Tibial artery (tissue), 4 donors: ENCODE measurements around the gene CABLES1.
"Not testable (repeated sequence)": the region's sequence is repeated elsewhere in the genome, so short reads cannot be mapped to it uniquely, and the experiment has no call there.

ENCODE experiments used
- DNase-seq, 2 donors: peaks; one replicate each; pipeline ENCODE4 v3.0.0-alpha.2; 2019
- H3K27ac ChIP-seq, 2 donors: fragments of 200-600 bp; sonication (generic) in 1 of 2; 1 replicate in 1 of 2; 2 replicates in 1 of 2; pipeline ENCODE4 v1.5.1; 2018 to 2019; ENCODE audit warnings: mild to moderate bottlenecking in 1 of 2
- H3K27me3 ChIP-seq, 2 donors: fragments of 200-600 bp; sonication (generic) in 1 of 2; one replicate each; pipeline versions ENCODE4 v1.5.1 to v1.6.0; 2016 to 2019
- H3K36me3 ChIP-seq, 3 donors: fragments of 200-600 bp; sonication (generic) in 2 of 3; one replicate each; pipeline ENCODE4 v1.5.1; 2016 to 2019; ENCODE audit warnings: mild to moderate bottlenecking in 2 of 3
- H3K4me1 ChIP-seq, 4 donors: fragments of 200-600 bp; sonication (generic) in 2 of 4; 1 replicate in 3 of 4; 2 replicates in 1 of 4; pipeline ENCODE4 v1.5.1; 2016 to 2019
- H3K4me3 ChIP-seq, 2 donors: fragments of 200-600 bp; sonication (generic) in 1 of 2; 1 replicate in 1 of 2; 2 replicates in 1 of 2; pipeline ENCODE4 v1.5.1; 2018 to 2019; ENCODE audit warnings: mild to moderate bottlenecking in 2 of 2
- H3K9me3 ChIP-seq, 3 donors: fragments of 200-600 bp; sonication (generic) in 1 of 3; one replicate each; pipeline ENCODE4 v1.5.1; 2016 to 2019
- CTCF ChIP-seq, 2 experiments: fragments of 200-600 bp in 1 of 2; fragments of 450-650 bp in 1 of 2; IDR thresholded peaks; one replicate each; pipeline ENCODE4 v1.5.1; 2017 to 2019; ENCODE audit warnings: antibody characterized with exemption in 2 of 2, mild to moderate bottlenecking in 1 of 2, moderate library complexity in 1 of 2
- intact Hi-C: fragments of 100-400 bp; cut with DNase I; formaldehyde crosslinking; loops from one replicate; pipeline ENCODE4 v1.15.0; 2023; ENCODE audit warnings: low total_unique reads

The CABLES1 gene

GRCh38 chr18:23266717-23267446 lies 131.6 kb downstream of the CABLES1 start:
- no peak for TF ChIP-seq CTCF (IDR thresholded peaks at IDR 0.05)

GRCh38 chr18:23267447-23267776 lies 132.1 kb downstream of the CABLES1 start:
- peaks cover 0 to 17% (median 11%) of the 10 kb centered on the region in 4 donors for H3K4me1 ChIP-seq
- no peak overlapping the region for H3K27ac ChIP-seq
- DNase-seq = no peak
- TF ChIP-seq CTCF (IDR thresholded peaks at IDR 0.05) = no peak
- no peaks in the 10 kb centered on the region for H3K9me3 ChIP-seq
- H3K36me3 ChIP-seq = no peaks in the 10 kb centered on the region
- H3K4me3 ChIP-seq = no peak overlapping the region
- intact Hi-C loops = no loop called here
- H3K27me3 ChIP-seq = no peaks in the 10 kb centered on the region

More at GRCh38 chr18:23266717-23267446, 131.6 kb downstream of the CABLES1 start:
- Histone ChIP-seq H3K4me1 (peaks cover 0 to 17% (median 11%) of the 10 kb centered on the region in 4 donors), H3K36me3 (no peaks in the 10 kb centered on the region), H3K9me3 (no peaks in the 10 kb centered on the region), H3K27me3 (no peaks in the 10 kb centered on the region), H3K27ac (peak overlapping the region; percentile 51 to 58), H3K4me3 (no peak overlapping the region)
- intact Hi-C loops = no loop called here
- DNase-seq = no peak

- Histone ChIP-seq H3K36me3 (no peaks in the 10 kb centered on the region), H3K4me1 (peaks cover 0 to 17% (median 11%) of the 10 kb centered on the region in 4 donors), H3K4me3 (no peak overlapping the region), H3K27ac (no peak overlapping the region), H3K27me3 (no peaks in the 10 kb centered on the region), H3K9me3 (no peaks in the 10 kb centered on the region)
- TF ChIP-seq CTCF (IDR thresholded peaks at IDR 0.05) = no peak
- intact Hi-C loops = no loop called here
- DNase-seq = no peak
These were observed 133.4 kb downstream of the CABLES1 start for GRCh38 chr18:23268641-23269040.

- H3K4me3 ChIP-seq, DNase-seq, H3K27ac ChIP-seq, H3K36me3 ChIP-seq, intact Hi-C loops, H3K27me3 ChIP-seq, H3K9me3 ChIP-seq: not testable (repeated sequence)
- H3K4me1 ChIP-seq = peaks cover 0 to 17% (median 11%) of the 10 kb centered on the region in 4 donors
These were observed 133.8 kb downstream of the CABLES1 start for GRCh38 chr18:23269068-23269467.

GRCh38 chr18:23269928-23270327 lies 134.6 kb downstream of the CABLES1 start:
- Histone ChIP-seq H3K27ac (no peak overlapping the region), H3K36me3 (no peaks in the 10 kb centered on the region), H3K27me3 (no peaks in the 10 kb centered on the region), H3K4me3 (no peak overlapping the region), H3K4me1 (peaks cover 0 to 23% (median 13%) of the 10 kb centered on the region in 4 donors), H3K9me3 (no peaks in the 10 kb centered on the region)
- no peak for TF ChIP-seq CTCF (IDR thresholded peaks at IDR 0.05)
- no peak for DNase-seq
- intact Hi-C loops = loop anchor here (10.0 kb wide), 1 partner anchor 55 kb away; no protein-coding TSS in a partner anchor

GRCh38 chr18:23270986-23271680 lies 135.8 kb downstream of the CABLES1 start:
- intact Hi-C loops = loop anchor here (10.0 kb wide), 1 partner anchor 54 kb away; no protein-coding TSS in a partner anchor
- H3K36me3 ChIP-seq = no peaks in the 10 kb centered on the region

More at GRCh38 chr18:23270986-23271680, 135.8 kb downstream of the CABLES1 start:
- TF ChIP-seq CTCF (IDR thresholded peaks at IDR 0.05) = no peak
- peaks cover 0 to 23% (median 20%) of the 10 kb centered on the region in 4 donors for H3K4me1 ChIP-seq
- no peaks in the 10 kb centered on the region for H3K27me3 ChIP-seq
- DNase-seq = no peak
- no peak overlapping the region for H3K27ac ChIP-seq
- H3K9me3 ChIP-seq = no peaks in the 10 kb centered on the region
- no peak overlapping the region for H3K4me3 ChIP-seq
